ENCODE measurements around the gene PAGR1.

GRCh38 chr16:29777576-29778350 lies 38.2 kb upstream of the PAGR1 start, which contains the start of gene ZG16:
- TF ChIP-seq ZNF512 (tag; IDR thresholded peaks at IDR 0.05) (no peak), EP300 (IDR thresholded peaks at IDR 0.05; ENCODE audit: low read length) (no peak), ZNF274 (IDR thresholded peaks at IDR 0.05; ENCODE audit: borderline replicate concordance, low read depth, low read length) (no peak)

Data from K562 (cell line).